Stimulated activated CD4-positive, alpha-beta T cell treated with anti-CD3 and anti-CD28 coated beads, TNF-alpha, amount 100 ng/mL, for 24 hours (primary cell): ENCODE results near the gene OR10G8.
"Not testable (repeated sequence)": the region's sequence is repeated elsewhere in the genome, so short reads cannot be mapped to it uniquely, and the experiment has no call there.

ENCODE experiments used
- DNase-seq, 3 experiments: peaks; one replicate each; pipeline ENCODE4 v3.0.0-alpha.2; 2020; ENCODE audit warnings: low read depth in 3 of 3

Gene OR10G8

GRCh38 chr11:124026498-124026897 lies at the start of gene OR10G8:
Gene OR10G8, plus strand, starts transcription at chr11:124026798. Its CDS starts 2,825 bp downstream, at chr11:124029623.
- no peak for DNase-seq

GRCh38 chr11:123977731-123978347 lies 48.8 kb upstream of the OR10G8 start, which contains the start of gene OR10S1:
Gene OR10S1, minus strand, starts transcription at chr11:123977781. Its CDS starts 117 bp downstream, at chr11:123977664.
- DNase-seq: no peak

GRCh38 chr11:123979311-123979710 lies 47.3 kb upstream of the OR10G8 start:
- DNase-seq: no peak

- no peak for DNase-seq
Observed at GRCh38 chr11:123995119-123995518, 31.5 kb upstream of the OR10G8 start, which contains the start of gene OR10G6. Gene OR10G6, minus strand, starts transcription at chr11:123995161. Its CDS starts 0 bp downstream, at chr11:123995161.

GRCh38 chr11:124012697-124013096 lies 13.9 kb upstream of the OR10G8 start, which contains the start of gene OR10G4:
Gene OR10G4, plus strand, starts transcription at chr11:124012997. Its CDS starts 2,578 bp downstream, at chr11:124015575.
- no peak for DNase-seq

GRCh38 chr11:124015837-124016236 lies 10.8 kb upstream of the OR10G8 start:
- DNase-seq: not testable (repeated sequence)

GRCh38 chr11:124036666-124037065 lies 10.1 kb downstream of the OR10G8 start:
- no peak for DNase-seq

GRCh38 chr11:124039557-124039956 lies 13.0 kb downstream of the OR10G8 start:
- DNase-seq: no peak

GRCh38 chr11:124041254-124041653 lies 14.7 kb downstream of the OR10G8 start, which contains the start of gene OR10G7:
Gene OR10G7, minus strand, starts transcription at chr11:124041325. Its CDS starts 2,324 bp downstream, at chr11:124039001.
- DNase-seq: no peak

- no peak for DNase-seq
Observed at GRCh38 chr11:124043420-124043819, 16.8 kb downstream of the OR10G8 start.

GRCh38 chr11:124050748-124051147 lies 24.1 kb downstream of the OR10G8 start:
- no peak for DNase-seq

- DNase-seq: no peak
Observed at GRCh38 chr11:124052966-124053365, 26.4 kb downstream of the OR10G8 start.

GRCh38 chr11:124068601-124069110 lies 42.1 kb downstream of the OR10G8 start:
- DNase-seq: no peak

- peak in 2 of 3 experiments; percentile 18 to 25 for DNase-seq
Observed at GRCh38 chr11:124069429-124070401, 43.1 kb downstream of the OR10G8 start.

- DNase-seq: peak; percentile 36 to 60 (median 41)
Observed at GRCh38 chr11:124070915-124071622, 44.5 kb downstream of the OR10G8 start.

GRCh38 chr11:124071623-124071948 lies 45.0 kb downstream of the OR10G8 start:
- no peak for DNase-seq

- DNase-seq: no peak
Observed at GRCh38 chr11:124072147-124072546, 45.5 kb downstream of the OR10G8 start.

GRCh38 chr11:124074554-124074953 lies 48.0 kb downstream of the OR10G8 start:
- no peak for DNase-seq

- DNase-seq: no peak
Observed at GRCh38 chr11:124075492-124075840, 48.9 kb downstream of the OR10G8 start.

GRCh38 chr11:124075841-124076651 lies 49.4 kb downstream of the OR10G8 start:
- no peak for DNase-seq

GRCh38 chr11:124077266-124077665 lies 50.7 kb downstream of the OR10G8 start:
- no peak for DNase-seq
